Pancreas (tissue), 10 donors: ENCODE measurements around the gene WBP4. TPM values are rescaled to one million over a fixed set of nuclear protein-coding genes. Genes with fewer than 3 reads are reported as not detected.
"Not testable (repeated sequence)": the region's sequence is repeated elsewhere in the genome, so short reads cannot be mapped to it uniquely, and the experiment has no call there.

Source experiments
- ATAC-seq, 4 donors: fragments of 200-7000 bp; cut with Tn5 transposase; one replicate each; pipeline versions ENCODE4 v1.8.0 to v1.9.1; 2020; ENCODE audit warnings: mild to moderate bottlenecking in 4 of 4, moderate library complexity in 4 of 4
- DNase-seq, 6 donors: peaks; one replicate each; pipeline ENCODE4 v3.0.0-alpha.2; 2020
- FAIRE-seq: peaks from 2 replicates; lab custom pipeline; 2012; peaks lifted over from hg19 to GRCh38; lab: Jason Lieb, UNC
- H3K27ac ChIP-seq, 4 donors: fragments of 200-600 bp; sonication (generic); 1 replicate in 3 of 4; 2 replicates in 1 of 4; pipeline versions ENCODE4 v1.5.0 to v1.8.0; 2020
- H3K27me3 ChIP-seq, 4 donors: fragments of 200-600 bp; one replicate each; pipeline ENCODE4 v1.8.0; 2021
- H3K36me3 ChIP-seq, 3 donors: fragments of 200-600 bp; sonication (generic) in 1 of 3; one replicate each; pipeline versions ENCODE4 v1.5.0 to v1.8.0; 2020 to 2021
- H3K4me1 ChIP-seq, 3 donors: fragments of 200-600 bp; one replicate each; pipeline ENCODE4 v1.8.0; 2021
- H3K4me3 ChIP-seq, 4 donors: fragments of 200-600 bp; sonication (generic) in 2 of 4; one replicate each; pipeline versions ENCODE4 v1.5.0 to v1.8.0; 2020 to 2021
- H3K9me3 ChIP-seq, 4 donors: fragments of 200-600 bp; one replicate each; pipeline ENCODE4 v1.8.0; 2021
- CTCF ChIP-seq, 4 donors: fragments of 200-600 bp; sonication (generic) in 3 of 4; IDR thresholded peaks; one replicate each; pipeline versions ENCODE4 v1.5.0 to v1.8.0; 2021; ENCODE audit warnings: antibody characterized with exemption in 4 of 4
- WGBS, 2 donors: extraction: QIAGEN DNeasy Blood & Tissue Kit; methylation state at CpG; one replicate each; pipeline ENCODE4 v1.1.7; 2013; 5-methylcytosine and 5-hydroxymethylcytosine counted together
- intact Hi-C, 3 donors: fragments of 100-400 bp; cut with DNase I; formaldehyde crosslinking; loops; one replicate each; pipeline versions ENCODE4 v1.11.1 to v1.14.2; 2022
- polyA plus RNA-seq, 2 donors: library from polyadenylated mRNA; stranded (reverse); fragments of 200-250 nt; gene quantifications; one replicate each; pipeline ENCODE4 v1.2.3, GENCODE V29; 2013
- total RNA-seq, 6 donors: library from RNA; stranded (reverse); fragmentation: NEBNext Ultra II Directional in 4 of 6; extraction: Animal tissue kit (Norgen Biotek cat#: 25700) in 4 of 6; gene quantifications; one replicate each; pipeline versions ENCODE4 v1.2.1 to v1.2.4, GENCODE V29; 2021 to 2023
- donor health status: healthy with polysubstance abuse.
- donor health status: DM: no; HTN: no; CAD: no; lungs with moderate emphysema.
- donor health status: DM: no; HTN: no; CAD: no.
- donor health status: control.
- donor health status: control.
- donor health status: Bipolar disorder and iron deficiency.
- donor health status: DM: yes; HTN: yes; CAD: no.
- donor health status: DM: no; HTN: no; CAD: no.
- donor health status: DM: no; HTN: no; CAD: no.
- donor health status: DM: yes; HTN: yes; CAD: no.

Gene WBP4
- total and polyA plus RNA-seq, 8 donors = 2.1 to 12.2 (median 3.4) TPM

- DNase-seq (no peak), ATAC-seq (no peak), FAIRE-seq (no peak)
- no peak for TF ChIP-seq CTCF (IDR thresholded peaks at IDR 0.05)
- Histone ChIP-seq H3K4me3 (no peak overlapping the region), H3K9me3 (no peaks in the 10 kb centered on the region), H3K27ac (no peak overlapping the region), H3K27me3 (no peaks in the 10 kb centered on the region), H3K36me3 (no peaks in the 10 kb centered on the region), H3K4me1 (no peaks in the 10 kb centered on the region)
- 74 to 82% methylated on average over 2 of the region's 2 CpGs for WGBS, 2 donors
- intact Hi-C loops = no loop called here
Observed at GRCh38 chr13:41085961-41086585, 24.8 kb downstream of the WBP4 start.

GRCh38 chr13:41095681-41096080, 34.4 kb downstream of the WBP4 start:
- H3K9me3 ChIP-seq, FAIRE-seq, H3K4me3 ChIP-seq, DNase-seq, H3K27me3 ChIP-seq, H3K27ac ChIP-seq, H3K4me1 ChIP-seq, intact Hi-C loops, ATAC-seq, H3K36me3 ChIP-seq: not testable (repeated sequence)
- WGBS, 2 donors = 85 to 94% methylated on average over 2 of the region's 2 CpGs

DNA sequence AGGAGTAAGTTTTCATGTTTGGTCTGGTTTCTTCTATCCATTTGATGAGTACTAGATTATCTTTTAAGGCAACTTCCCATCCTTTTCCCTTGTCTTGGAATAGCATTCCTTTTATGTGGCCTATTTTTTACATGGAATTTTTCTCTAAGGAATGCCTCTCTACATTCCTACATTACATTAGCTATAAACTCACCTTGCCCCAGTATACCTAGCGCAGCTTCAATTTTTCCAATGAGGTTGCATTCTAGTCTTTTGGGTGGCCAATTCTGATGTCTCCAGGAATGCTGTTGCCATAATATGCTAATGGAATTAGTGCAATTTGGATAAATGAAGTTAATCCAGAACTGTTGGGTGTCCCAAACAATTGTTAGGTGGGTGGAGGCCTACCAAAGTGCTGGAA, 37.5 kb downstream of the WBP4 start:
- H3K9me3 ChIP-seq = no peaks in the 10 kb centered on the region
- TF ChIP-seq CTCF (IDR thresholded peaks at IDR 0.05) = no peak
- H3K4me1 ChIP-seq = no peaks in the 10 kb centered on the region
- H3K27me3 ChIP-seq = no peaks in the 10 kb centered on the region
- no peak overlapping the region for H3K27ac ChIP-seq
- 94 to 99% methylated on average over 1 of the region's 1 CpG for WGBS, 2 donors
- DNase-seq = no peak
- intact Hi-C loops = no loop called here
- H3K36me3 ChIP-seq = no peaks in the 10 kb centered on the region
- ATAC-seq = no peak
- no peak overlapping the region for H3K4me3 ChIP-seq
- no peak for FAIRE-seq

DNA sequence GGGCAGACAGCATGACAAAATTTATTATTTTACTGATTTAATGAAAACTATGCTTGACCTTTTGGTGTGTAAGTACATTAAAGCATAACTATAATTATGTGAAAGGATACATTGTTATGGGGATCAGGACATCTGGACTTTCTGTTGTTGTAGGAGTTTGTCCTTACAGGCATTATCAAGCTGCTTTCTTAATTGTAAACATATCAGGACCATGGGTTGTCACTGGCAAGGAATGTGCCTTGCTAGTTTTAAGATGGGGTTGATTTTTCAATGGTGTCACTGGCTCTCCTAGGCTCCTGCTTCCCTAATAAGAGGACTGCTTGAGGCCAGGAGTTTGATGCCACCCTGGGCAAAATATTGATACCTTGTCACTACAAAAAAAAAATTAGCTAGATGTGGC, 38.7 kb downstream of the WBP4 start:
- Histone ChIP-seq H3K27me3 (no peaks in the 10 kb centered on the region), H3K27ac (no peak overlapping the region), H3K4me3 (no peak overlapping the region), H3K36me3 (no peaks in the 10 kb centered on the region), H3K9me3 (no peaks in the 10 kb centered on the region), H3K4me1 (no peaks in the 10 kb centered on the region)
- DNase-seq (no peak), ATAC-seq (no peak), FAIRE-seq (no peak)
- no peak for TF ChIP-seq CTCF (IDR thresholded peaks at IDR 0.05)
- intact Hi-C loops = no loop called here

DNA sequence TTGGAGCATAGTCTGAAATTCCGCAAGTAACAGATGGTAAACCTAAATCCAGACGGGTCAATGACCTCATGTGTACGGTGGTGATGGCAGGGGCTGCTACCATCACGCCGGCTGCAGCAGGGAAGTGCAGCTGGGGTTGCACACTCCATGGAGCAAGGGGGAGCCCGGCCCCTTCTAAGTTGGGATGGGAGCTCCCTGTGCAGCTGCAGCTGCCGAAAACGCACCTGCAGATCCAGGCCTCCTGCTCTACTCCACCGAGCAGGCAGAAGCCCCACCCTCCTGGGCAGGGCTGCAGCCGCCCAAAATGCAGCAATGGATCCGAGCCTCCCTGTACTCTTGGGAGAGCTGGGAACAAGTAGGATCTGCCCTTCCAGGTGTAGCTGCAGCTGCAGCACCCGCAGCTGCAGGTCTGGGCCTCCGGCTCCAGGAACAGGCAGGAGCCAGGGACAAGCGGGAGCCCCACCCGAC, 45.8 kb downstream of the WBP4 start:
- intact Hi-C loops = no loop called here
- Histone ChIP-seq H3K4me3 (no peak overlapping the region), H3K4me1 (no peaks in the 10 kb centered on the region), H3K27me3 (no peaks in the 10 kb centered on the region), H3K27ac (no peak overlapping the region), H3K36me3 (no peaks in the 10 kb centered on the region), H3K9me3 (no peaks in the 10 kb centered on the region)
- ATAC-seq (no peak), FAIRE-seq (no peak), DNase-seq (peak in 1 of 6 donors; percentile 34)
- TF ChIP-seq CTCF (IDR thresholded peaks at IDR 0.05) = no peak
- WGBS, 2 donors = 89% methylated on average over 15 of the region's 15 CpGs
